NCI-H1417 treated with DMSO at 0.1 percent for 48 hours (cell line): ENCODE results near the gene SF3B6.

ENCODE experiments used
- DNase-seq: peaks from one replicate; lab custom pipeline; 2025; lab: John Stamatoyannopoulos, UW

Gene SF3B6

DNA sequence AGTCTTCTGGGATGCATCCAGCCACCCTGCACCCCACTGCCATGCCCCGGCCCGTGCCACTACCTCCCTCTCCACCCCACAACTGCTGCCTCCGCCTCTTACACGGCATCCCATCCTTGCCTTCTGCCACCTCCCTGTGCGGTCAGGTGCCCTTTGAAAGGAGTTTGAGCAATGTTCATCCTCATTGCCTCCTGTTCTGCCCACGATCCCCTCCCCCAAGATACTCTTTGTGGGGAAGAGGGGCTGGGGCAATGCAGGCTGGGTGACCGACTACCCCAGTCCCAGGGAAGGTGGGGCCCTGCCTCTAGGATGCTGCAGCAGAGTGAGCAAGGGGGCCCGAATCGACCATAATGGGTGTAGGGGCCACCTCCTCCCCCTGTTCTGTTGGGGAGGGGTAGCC lies 57.9 kb downstream of the SF3B6 start:
- no peak for DNase-seq

DNA sequence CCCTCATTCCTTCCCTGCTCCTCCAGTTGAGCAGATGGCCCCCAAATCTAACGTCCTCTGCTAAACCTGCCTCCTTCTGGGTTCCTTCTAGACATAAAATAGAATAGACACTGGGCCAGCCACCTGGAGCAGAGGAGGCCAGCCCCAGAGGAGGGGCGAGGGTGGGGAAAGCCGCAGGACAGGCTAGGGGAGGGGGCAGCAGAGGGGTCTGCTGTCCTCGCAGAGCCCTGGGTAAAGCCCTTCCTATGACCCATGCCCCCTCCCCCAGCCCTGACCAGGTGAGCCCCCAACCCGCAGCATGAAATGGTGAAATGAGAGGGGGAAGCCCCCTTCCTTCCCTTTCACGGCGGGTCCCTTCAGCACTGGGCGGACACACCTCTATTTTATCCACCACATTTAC lies 58.4 kb downstream of the SF3B6 start:
- DNase-seq: no peak
